HG02870 (cell line): ENCODE measurements around the gene CNOT2.

Source experiments
- ATAC-seq: cut with Tn5 transposase; IDR thresholded peaks from one replicate; pipeline ENCODE4 v1.9.1; 2021; ENCODE audit warnings: mild to moderate bottlenecking, moderate library complexity; ENCODE audit not compliant: unreplicated experiment

Gene CNOT2

DNA sequence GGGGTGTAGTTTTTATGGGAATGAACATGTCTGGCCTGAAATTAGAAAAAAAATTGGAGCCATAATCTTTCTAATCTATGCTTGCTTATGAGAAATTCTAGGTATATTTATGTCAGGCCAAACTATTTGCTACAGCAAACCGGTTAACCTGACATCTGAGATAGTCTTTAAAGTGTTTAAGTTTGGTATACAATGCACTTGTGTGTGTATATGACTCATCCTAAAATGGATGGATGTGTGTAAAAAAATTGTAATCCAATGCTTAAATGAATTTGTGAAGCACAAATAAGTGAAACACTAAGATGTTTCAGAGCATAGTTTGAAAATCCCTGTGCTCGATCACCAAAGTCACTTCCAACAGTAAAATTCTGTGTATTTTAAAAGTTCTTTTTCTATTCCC lies 6.7 kb downstream of the CNOT2 start:
- ATAC-seq = no peak

DNA sequence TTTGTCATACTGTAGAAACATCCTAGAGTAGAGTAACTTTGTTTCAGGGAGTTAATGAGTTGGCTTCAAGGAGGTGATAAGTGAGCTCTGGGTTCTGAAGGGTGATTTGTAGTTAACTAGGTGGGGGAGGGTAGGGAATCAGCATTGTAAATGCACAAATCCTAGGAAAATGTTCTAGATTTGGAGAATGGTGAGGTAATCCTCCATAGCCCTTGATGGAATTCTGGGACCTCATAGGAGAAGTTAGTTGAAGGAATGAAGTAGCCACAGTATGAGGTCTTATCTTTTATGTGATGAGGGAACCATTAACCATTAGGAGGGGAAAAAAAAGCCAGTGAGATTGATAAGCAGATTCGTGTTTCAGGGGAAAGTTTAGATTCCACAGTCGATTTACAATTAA lies 8.0 kb downstream of the CNOT2 start:
- ATAC-seq = no peak

DNA sequence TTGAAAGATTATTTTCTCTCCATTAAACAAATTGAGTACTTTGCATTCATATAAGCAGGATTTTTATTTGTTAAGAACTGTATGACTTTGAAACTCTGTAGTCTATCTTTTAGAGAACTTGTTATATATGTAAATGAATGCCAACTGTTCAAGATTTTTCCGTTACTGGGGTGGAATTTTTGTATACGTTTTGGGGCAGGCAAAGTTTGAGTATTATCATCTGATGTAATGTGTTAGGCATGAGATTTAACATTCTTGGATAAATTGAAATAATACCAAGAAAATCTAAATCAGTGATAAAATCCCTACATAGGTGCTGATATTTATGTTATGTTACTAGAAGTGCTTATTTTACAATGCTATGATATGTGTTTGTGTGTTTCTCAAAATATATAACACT lies 8.4 kb downstream of the CNOT2 start:
- ATAC-seq = no peak

DNA sequence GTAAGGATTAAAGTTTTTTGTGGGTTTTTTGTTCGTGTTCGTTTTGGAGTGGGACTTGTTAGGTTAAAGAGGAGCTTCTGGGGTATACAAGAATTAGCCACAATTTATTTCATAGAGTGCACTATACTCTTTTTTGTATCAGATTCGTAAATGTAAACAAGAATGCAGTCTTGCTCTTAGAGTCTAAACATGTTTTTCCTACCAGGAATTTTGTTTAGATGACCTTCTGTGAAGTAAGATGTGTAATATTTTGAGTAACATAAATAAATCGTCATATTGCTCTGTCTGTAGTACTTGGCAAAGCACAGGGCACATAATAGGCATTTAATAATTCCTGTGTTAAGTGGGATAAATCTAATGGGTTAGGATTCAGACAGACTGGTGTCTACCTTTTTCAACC lies 9.6 kb downstream of the CNOT2 start:
- ATAC-seq = no peak

DNA sequence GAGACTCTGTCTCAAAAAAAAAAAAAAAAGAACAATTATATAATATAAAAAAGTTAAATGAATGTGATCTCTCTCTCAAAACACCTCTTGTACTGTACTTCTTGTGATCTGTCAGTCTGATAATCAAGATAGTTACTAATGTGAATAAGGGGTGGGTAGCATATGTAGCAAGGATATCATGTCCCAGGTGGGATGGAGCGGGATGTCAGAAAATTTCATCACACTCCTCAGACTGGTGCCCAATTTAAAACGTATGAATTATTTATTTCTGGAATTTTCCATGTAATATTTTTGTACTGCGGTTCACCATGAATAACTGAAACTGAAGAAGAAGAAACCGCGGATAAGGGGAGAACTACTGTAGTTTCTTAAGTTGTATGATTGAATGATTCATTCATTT lies 11.0 kb downstream of the CNOT2 start:
- no peak for ATAC-seq

DNA sequence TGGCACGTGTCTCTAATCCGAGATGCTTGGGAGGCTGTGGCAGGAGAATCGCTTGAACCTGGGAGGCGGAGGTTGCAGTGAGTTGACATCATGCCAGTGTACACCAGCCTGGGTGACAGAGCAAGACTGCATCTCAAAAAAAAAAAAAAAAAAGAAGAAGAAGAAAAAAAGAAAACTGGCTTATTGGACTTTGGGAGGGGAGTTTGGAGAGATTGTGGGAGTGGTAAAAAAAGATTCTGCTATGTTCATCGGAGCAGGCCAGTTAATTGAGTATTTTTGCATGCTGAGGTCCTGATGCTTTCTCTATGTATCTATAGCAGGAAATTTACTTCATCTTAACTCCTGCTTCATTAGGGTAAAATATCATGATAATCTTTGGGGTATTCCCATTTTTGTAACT lies 11.6 kb downstream of the CNOT2 start:
- no peak for ATAC-seq

DNA sequence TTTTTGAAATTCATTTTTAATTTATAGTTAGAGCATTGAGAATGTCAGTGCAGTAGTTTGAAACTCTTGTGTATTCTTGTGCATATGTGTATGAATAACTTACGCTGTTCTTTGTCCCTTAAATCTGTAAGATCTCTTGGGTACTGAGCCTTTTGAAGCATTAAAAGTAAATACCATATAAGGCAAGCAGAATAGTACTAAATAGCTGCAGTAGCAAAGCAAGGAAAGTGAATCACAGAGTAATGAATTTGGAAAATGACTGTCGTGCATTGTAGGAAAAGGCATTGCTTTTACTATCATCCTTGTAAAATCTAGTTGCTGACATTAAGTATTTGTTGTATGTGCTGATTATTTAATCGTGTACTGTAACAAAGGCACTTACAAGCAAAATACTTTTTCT lies 12.1 kb downstream of the CNOT2 start:
- no peak for ATAC-seq

DNA sequence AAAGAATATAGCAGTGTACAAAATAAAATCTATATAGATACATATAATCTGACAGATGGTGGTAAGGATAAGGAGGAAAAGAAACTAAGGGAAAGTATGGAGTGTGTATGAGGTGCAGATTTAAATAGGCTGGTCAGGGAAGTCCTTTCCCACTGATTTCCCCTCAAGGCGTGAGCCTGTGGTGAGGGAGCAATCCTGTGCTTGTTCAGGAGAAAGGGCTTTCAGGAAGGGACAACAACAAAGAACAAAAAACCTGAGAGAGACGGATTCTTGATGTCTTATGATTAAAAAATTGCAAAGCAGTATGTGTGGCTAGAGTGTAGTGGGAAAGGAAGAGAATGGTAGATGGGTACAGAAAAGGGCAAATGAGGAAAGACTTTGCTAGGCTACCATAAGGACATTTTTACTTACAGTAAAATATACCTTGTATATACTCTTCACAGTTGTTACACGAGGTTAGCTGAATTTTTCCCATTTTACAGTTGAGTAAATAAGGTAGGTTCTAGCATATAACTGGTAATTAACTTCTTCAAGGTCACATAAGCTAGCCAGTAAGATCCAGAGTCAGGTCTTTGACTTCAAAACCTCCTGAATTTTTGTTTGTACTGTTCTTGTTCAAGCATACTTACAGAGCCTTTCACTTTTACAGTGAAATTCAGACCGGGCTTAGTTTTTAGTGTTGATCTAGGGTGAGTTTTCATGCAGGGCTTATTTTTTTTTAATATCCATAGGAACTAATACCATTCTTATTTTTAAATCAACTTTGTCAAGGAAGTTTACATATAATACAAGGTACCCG lies 15.6 kb downstream of the CNOT2 start:
- ATAC-seq = no peak

DNA sequence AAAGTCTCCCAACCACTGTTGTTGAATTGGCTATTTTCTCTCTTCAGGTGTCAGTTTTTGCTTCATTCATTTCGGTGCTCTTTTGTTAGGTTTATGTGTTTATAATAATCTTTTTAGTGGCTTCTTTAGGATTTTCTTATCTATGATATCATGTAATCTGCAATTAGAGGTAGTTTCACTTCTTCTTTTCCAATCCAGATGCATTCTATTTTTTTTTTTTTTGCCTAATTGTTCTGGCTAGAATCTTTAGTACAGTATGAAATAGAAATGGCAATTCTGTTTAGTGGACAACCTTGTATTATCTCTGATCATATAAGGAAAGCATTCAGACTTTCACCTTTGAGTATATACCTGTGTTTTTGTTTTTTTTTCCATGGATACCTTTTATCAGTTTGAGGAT lies 17.4 kb downstream of the CNOT2 start:
- ATAC-seq = no peak

DNA sequence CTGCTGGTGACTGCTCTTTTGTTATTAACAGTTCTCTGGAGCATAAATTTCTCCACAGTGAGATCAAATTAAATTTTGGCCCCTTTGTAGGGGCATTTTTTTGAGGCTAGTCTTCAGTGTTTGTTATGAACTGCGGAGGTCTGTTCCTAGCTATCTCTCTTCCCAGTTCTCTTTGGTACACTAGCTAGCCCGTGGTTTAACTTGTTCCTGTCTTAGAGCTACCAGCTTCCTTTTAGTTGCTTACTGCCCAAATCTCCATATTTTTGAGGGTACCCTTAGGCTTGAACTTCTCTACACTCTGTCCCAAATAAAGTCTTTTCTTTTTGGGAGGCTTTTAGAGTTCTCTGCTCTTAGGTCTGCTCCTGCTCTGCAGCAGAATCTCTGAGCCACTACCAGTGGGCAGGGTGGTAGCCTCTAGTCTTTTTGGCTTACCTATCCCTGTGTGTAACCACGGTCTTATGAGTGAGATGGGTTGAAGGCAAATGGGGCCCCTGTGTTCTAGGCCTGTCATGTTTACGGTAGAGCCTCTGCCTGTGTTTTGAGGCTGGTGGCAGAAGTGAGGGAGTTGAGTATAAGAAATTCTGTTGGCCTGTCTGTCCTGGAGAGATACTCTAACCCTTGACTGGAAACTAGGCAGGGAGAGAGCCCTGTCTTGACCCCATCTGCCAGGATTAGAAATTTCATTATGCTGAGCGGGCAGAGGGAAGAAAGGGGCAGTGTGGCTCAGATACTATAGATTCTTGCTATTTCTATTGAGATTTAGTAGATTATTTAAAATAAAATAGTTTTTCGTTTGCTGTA lies 21.0 kb downstream of the CNOT2 start:
- ATAC-seq = no peak

DNA sequence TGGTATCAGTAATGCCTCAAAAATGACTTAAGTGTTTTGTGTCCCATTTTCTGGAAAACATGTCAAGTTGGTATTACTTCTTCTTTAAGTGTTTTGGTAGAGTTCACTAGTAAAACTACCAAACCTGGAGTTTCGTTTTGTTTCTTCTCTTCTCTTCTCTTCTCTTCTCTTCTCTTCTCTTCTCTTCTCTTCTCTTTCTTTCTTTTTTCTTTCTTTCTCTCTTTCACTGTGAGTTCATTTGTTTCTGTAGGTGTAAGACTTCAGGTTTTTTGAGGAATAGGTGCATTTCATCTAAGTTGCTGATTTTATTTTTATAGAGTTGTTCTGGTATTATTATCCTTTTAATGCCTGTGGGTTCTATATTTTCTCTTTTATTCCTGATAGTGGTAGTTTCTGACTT lies 21.9 kb downstream of the CNOT2 start:
- ATAC-seq = no peak

DNA sequence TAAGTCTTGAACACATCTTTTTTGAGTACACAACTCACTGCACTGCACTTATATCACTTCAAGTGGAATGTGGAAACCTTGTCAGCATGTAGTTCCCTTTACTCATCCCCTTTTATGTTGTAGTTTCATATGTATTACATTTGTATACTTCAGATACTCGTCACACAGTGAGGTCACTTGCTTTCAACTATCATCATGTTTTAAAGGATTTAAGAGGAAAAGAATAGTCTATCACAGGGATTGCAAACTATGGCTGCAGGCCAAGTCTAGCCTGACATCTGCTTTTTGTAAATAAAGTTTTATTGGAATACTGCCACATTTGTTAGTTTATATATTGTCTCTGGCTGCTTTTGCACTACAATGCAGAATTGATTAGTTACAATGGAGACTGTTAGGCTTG lies 24.3 kb downstream of the CNOT2 start:
- ATAC-seq = no peak

DNA sequence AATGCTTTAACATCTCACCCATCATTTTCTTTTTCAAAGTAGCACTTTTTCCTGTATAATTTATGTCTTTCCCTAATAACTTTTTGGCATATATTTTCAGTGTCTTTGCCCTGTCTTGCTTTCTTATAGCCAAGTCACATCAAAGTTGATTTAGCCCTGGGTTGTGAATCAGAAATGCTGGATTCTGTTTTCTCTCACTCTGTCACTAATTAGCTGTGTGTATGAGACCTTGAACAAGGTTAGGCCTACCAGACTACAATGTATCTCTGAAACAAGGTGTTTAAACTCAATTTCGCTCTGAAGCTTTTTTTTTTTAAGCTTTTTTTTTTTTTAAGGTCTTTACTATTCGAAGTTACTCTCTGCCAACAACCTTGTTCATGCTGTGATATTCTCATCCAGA lies 25.7 kb downstream of the CNOT2 start:
- ATAC-seq = no peak

DNA sequence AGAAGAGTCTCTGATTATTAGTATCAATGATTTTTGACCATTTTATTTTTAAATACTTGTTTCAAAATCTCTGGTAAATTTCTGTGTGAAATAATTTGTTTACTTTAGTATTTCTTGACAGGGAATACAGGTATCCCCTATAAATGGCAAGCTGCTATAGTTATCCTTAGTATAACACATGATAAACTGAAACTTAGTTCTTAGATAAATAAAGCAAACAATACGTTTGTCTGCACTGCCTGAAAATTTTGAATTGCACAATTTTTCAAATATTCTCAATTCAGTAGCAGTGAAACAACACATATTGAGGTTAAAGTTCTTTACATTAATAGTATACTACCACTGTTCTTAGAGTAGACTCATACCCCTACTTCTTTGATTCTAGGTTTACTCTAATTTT lies 26.9 kb downstream of the CNOT2 start:
- no peak for ATAC-seq

DNA sequence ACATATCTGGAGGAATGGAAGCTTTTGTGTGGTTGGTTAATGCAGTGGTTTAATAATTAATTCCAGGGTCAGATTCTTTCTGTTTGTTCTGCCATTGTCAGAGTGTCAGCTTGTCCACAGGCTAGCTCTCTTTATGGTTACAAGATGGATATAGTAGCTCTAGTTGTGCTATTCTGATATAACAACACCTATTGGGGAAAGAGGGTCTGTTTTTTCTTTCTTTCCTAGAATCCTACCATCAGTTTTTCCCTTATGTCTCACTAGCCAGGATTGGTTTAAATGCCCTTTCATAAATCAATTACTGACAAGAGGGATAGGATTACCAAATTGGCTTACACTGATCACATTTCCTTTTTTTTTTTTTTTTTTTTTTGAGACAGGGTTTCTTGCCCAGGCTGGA lies 27.8 kb downstream of the CNOT2 start:
- ATAC-seq = no peak

DNA sequence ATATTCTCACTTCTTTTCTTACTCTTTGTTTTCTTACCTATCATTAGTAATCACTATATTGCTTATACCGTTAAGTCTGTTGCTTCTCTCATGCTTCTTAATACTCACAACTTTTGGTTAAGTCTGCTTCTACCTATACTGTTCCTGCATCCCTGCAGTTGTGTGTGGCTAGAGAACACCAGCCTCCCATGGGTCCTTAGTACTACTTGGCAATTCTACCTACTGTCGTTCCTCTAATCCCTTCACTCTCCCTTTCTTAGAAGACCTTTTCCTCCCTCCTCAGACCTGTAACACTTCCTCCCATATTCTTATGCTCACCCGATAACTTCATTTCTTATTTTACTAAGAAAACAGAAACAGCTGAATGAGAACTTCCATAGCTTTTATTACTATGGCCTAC lies 29.3 kb downstream of the CNOT2 start:
- no peak for ATAC-seq

DNA sequence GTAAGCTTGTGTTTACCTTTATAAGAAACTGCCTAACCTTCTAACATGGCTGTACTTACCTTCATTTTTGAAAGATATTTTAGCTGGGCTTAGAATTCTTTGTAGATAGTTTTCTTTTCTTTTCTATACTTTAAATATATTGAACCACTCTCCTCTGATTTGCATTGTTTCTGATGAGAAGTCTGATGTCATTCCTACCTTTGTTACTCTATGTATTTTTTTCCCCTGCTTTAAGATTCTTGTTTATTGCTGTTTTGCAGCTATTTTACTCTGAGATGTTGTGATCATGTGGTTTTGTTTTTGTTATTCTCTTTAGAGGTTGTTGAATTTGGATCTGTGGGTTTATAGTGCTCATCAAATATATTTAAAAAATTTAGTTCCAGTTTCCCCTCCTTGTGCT lies 31.8 kb downstream of the CNOT2 start:
- no peak for ATAC-seq

DNA sequence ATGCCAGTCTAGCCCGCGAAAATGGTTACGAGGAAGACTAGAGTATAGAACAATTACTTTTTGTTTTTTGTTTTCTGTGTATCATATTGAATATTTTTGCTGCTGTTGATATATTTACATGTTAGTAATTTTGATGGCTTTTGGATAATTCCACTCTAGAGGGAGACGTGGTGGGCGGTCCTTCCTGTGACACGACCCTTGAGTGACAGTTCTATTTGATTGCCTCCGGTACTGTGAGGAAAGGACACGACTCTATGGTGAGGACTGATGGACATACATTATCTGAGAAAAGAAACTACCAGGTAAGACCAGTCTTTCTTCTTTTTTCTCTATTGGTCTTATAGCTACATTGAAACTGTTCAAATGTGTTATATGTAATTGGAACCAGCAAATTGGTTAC lies 34.7 kb downstream of the CNOT2 start:
- no peak for ATAC-seq

DNA sequence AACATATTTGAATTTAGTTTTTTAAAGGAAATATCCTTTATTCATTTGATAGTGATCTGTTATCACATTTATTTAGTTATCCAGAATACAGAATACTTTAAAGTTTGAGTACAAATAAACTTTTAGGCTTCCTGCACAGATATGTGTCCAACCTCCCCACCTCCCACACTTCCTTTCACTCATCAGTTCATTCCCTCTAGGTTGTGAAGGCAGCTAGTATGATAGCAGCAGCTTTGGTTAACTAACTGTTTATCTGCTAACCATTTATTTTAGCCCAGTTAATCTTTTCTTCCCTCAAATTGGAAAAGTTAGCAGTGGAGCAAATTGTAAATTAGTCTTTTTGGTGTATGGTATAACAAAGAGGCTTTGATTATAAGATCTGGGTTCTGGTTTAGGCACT lies 35.7 kb downstream of the CNOT2 start:
- ATAC-seq = no peak

DNA sequence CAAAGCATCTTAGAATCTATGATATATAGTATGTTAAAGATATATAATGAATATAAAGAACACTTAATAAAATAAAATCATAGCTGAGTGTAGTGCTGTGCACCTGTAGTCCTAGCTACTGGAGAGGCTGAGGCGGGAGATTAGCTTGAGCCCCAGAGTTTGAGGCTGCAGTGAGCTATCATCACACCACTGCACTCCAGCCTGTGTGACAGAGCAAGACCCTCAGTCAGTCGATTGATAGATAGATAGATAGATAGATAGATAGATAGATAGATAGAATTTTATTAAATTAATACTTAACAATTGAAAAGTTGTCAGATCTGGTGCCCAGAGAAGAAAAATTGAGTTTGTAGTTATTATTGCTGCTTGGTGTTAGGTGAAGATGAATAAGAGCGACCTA lies 40.0 kb downstream of the CNOT2 start:
- no peak for ATAC-seq

DNA sequence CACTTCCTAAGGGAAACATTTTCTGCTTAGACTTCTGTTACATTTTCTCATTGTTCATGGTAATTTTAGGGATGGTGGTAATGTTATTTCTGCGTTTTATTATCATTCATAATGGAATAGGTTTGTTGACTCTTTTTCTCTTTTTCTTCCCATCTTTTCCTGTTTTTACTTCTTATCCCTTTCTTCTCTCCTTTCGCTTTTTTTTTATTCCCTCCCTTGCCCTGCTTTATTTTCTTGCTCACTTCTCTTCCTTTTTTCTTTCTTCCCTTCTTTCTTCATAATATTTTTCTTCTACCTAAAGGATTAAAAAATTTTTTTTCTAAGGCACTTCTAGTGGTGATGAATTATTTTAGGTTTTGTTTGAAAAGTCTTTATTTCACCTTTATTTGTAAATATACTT lies 45.6 kb downstream of the CNOT2 start:
- no peak for ATAC-seq

DNA sequence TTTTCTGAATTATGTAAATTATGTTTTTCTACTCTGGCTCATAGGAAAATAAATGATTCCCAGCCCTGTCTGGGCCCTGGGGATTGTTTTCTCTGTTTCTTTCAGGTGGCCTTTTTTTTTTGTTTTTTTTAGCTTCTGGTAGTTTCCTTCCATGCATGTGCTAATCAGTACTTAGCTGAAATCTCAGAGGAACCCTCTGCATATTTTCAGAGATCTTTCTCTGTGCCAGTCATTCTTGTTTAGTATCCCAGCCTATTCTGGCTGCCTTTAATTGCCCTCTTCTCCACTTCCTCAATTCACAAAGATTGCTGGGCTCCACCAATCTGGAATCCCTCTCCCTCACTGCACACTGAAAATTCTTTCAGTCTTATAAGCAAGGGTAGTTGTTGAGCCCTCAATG lies 46.9 kb downstream of the CNOT2 start:
- ATAC-seq = no peak
